HG03469 (cell line): ENCODE data around the gene PMS2.
"Not testable (repeated sequence)": the region's sequence is repeated elsewhere in the genome, so short reads cannot be mapped to it uniquely, and the experiment has no call there.

ENCODE experiments used
- ATAC-seq: cut with Tn5 transposase; IDR thresholded peaks from one replicate; pipeline ENCODE4 v1.9.1; 2021; ENCODE audit warnings: mild to moderate bottlenecking, moderate library complexity, moderate number of reproducible peaks; ENCODE audit not compliant: unreplicated experiment

PMS2 gene

GRCh38 chr7:6020371-6021286 lies 11.8 kb upstream of the PMS2 start:
- ATAC-seq, result no peak

DNA sequence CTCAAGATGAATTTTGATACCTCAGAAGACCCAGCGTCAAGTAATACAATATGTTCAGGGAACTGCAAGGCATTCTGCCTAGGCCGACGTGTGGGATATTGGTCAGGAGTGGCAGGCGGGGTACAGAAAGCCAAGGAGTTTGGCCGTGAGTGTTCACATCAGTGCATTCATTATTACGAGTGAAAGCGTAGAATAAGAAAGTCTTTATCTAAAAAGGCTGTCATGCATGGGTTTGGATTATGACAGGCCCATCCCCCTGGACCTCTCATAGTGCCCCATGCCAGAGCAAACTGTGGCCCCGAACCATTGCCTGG lies 7.8 kb upstream of the PMS2 start:
- ATAC-seq, result no peak

GRCh38 chr7:6015917-6016652 lies 7.2 kb upstream of the PMS2 start:
- no peak for ATAC-seq

DNA sequence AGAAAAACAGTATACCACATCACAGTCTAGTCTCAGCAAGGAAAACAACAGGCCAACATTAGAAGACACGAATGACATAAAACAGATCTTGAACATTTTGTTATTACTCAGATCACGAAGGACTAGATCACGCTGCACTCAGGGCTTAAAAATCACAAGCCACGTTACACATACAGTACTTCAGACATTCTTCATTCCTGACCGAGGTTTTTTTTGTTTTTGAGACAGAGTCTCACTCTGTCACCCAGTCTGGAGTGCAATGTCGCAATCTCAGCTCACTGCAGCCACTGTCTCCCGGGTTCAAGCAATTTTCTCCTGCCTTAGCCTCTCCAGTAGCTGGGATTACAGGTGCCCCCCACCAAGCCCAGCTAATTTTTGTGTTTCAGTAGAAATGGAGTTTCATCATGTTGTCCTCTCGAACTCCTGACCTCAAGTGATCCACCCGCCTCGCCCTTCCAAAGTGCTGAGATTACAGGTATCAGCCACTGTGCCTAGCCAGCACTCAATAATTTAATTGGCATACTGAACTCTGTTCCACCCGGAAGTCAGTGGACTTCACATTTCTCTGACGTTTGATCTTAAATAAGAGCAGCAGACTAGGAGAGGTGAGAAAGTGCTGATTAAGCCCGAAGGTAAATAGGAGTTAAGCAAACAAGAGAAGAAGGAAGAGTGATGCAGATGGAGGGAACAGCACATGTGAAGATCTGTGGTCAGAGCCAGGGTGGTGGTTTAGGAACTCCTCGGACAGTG lies 3.7 kb upstream of the PMS2 start:
- ATAC-seq, result no peak

- no peak for ATAC-seq
Observed at GRCh38 chr7:6011541-6011940, 2.7 kb upstream of the PMS2 start.

- ATAC-seq, result not testable (repeated sequence)
Observed at GRCh38 chr7:6010370-6010769, 1.5 kb upstream of the PMS2 start.

GRCh38 chr7:6007835-6008590 lies 836 bp downstream of the PMS2 start:
- not testable (repeated sequence) for ATAC-seq

DNA sequence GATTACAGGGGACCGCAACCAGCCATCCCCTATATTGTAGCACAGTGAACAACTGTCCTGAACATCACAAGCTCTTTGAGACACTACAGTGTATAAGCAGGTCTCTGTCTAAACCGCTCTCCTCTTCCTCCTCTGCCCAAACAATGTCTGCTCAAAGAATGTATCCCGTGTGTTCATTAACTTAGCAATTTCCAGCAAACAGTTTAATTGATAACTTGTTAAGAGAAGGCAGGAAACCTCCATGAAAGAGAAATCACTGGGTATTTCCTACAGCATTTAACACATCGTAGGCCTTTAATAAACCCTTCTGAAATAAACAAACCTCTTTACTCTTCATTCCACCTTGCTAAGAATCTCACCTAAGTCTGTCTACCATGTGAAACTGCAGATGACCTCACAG lies 1.5 kb downstream of the PMS2 start:
- no peak for ATAC-seq

GRCh38 chr7:5997210-5997808 lies 11.5 kb downstream of the PMS2 start:
- no peak for ATAC-seq

DNA sequence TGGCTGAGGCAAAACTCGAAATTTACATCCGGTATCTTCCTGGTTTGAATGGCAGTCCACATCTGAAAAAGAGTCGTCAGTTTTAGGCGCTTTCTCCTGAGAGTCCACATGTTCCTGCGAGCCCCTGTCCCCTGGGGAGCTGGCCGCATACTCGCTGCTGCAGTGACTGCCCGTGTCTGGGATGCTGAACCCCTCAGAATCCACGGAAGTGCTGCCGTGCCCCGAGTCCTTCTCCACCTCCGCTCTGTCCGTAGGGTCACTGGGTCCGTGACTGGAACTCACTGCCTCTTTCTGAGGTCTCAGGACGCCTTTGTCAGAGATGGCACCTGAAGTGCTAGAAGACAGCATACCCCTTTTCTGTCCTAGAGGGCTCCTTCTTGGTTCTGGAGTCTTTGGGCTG lies 21.8 kb downstream of the PMS2 start:
- not testable (repeated sequence) for ATAC-seq

GRCh38 chr7:5979680-5980314 lies 29.1 kb downstream of the PMS2 start:
- ATAC-seq, result not testable (repeated sequence)

DNA sequence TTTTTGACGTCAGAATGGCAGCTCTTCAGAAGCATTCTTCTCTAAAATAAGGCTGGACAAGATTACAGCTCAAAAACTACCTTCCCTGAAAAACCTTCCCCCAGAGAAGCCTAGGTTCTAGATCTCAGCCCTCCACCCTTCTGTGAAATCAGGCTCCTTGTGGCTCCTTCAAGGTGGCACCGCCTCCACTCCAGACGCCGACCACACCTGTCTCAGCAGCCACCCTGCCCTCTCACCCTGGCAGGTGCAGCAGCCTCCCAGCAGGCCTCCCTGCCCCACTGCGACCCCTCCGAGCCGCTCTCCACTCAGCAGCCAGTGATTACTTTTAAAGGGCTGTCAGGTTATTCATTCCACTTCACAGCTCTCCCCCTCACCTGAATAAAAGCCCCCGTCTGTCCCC lies 35.3 kb downstream of the PMS2 start:
- ATAC-seq, result not testable (repeated sequence)

DNA sequence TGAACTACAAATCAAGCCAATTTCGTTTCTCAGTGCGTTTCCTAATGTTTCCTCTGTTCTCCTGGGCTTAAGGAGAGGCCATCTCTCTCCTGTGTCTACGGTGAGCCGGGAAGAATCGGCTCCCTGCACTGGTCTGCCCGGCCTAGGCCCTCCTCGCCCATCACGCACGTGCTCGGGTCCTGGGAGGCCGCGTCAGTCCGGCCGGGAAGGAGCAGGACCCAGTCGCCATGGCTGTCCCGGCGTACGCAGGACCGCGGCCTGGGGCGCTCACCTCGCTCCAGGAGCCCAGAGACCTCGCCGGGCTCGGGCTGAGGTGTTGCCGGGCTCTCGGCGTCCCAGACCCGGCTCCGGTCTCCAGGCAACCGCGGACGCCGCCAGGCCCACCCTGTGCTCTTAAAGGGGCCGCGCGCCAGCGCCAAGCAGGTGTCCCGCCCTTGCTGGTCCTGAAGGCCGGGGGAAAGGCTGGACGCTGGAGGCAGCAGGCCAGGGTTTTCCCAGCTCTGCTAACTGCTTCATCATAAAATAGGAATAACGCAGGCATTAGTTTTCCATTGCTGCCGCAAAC lies 38.4 kb downstream of the PMS2 start, which contains the start of gene RSPH10B:
Gene RSPH10B (minus strand): TSS at position 343 of the 565 bp plus-strand sequence. CDS start 3,573 bp downstream, outside the sequence.
- not testable (repeated sequence) for ATAC-seq

- not testable (repeated sequence) for ATAC-seq
Observed at GRCh38 chr7:5963810-5964209, 45.0 kb downstream of the PMS2 start.

DNA sequence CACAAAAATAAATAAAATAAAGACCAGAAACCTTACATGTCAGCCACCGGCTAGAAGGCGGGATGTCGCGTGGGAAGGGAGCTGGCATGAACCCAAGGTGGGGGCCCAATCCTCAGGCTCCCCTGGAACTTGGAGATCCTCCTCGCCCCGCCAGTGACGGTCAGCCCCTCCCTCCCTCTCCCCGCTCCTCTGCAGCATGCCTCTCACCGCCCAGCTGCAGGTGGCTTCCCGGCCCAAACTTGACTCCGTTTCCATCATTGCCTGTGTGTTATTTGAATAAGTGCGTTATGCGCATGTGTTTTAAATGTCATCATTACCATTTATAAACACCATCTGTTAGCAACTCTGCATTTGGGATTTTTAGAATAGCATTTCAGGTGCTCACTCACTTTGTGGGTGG lies 45.6 kb downstream of the PMS2 start:
- not testable (repeated sequence) for ATAC-seq

- ATAC-seq, result not testable (repeated sequence)
Observed at GRCh38 chr7:5934945-5935450, 73.9 kb downstream of the PMS2 start.

GRCh38 chr7:5931905-5932644 lies 76.8 kb downstream of the PMS2 start:
- ATAC-seq, result not testable (repeated sequence)

DNA sequence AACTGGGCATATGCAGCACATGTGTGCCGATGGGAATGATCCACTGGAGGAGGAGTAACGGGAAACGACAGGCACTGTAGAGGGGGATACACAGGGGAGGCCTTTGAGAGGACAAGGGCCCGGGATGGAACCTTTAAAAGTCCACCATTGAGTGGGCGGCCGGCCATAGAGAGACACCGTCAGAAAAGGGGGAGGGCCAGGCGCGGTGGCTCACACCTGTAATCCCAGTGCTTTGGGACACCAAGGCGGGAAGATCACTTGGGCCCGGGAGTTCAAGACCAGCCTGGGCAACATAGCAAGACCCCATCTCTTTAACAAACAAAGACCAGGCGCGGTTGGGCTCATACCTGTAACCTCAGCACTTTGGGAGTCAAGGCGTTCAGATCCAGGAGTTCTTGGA lies 77.6 kb downstream of the PMS2 start:
- not testable (repeated sequence) for ATAC-seq
